ENCODE data around the gene IQSEC3.

Gene IQSEC3

GRCh38 chr12:144650-145284, 78.2 kb downstream of the IQSEC3 start:
- no peak for DNase-seq (ENCODE audit: low read depth)
- H3K4me3 ChIP-seq (ENCODE audit: low read length), result no peak overlapping the region
- no peak for TF ChIP-seq CTCF (conservative IDR thresholded peaks at IDR 0.05; ENCODE audit: low read depth, low read length)

- no peak overlapping the region for H3K4me3 ChIP-seq (ENCODE audit: low read length)
- no peak for DNase-seq (ENCODE audit: low read depth)
- TF ChIP-seq CTCF (conservative IDR thresholded peaks at IDR 0.05; ENCODE audit: low read depth, low read length), result no peak
These were observed 78.9 kb downstream of the IQSEC3 start for GRCh38 chr12:145369-145960.

GRCh38 chr12:147242-147641, 80.7 kb downstream of the IQSEC3 start:
- TF ChIP-seq CTCF (conservative IDR thresholded peaks at IDR 0.05; ENCODE audit: low read depth, low read length), result no peak
- DNase-seq (ENCODE audit: low read depth), result no peak
- H3K4me3 ChIP-seq (ENCODE audit: low read length), result no peak overlapping the region

- no peak for DNase-seq (ENCODE audit: low read depth)
- no peak for TF ChIP-seq CTCF (conservative IDR thresholded peaks at IDR 0.05; ENCODE audit: low read depth, low read length)
- H3K4me3 ChIP-seq (ENCODE audit: low read length), result no peak overlapping the region
These were observed 82.3 kb downstream of the IQSEC3 start for GRCh38 chr12:148676-149416.

- no peak for TF ChIP-seq CTCF (conservative IDR thresholded peaks at IDR 0.05; ENCODE audit: low read depth, low read length)
- H3K4me3 ChIP-seq (ENCODE audit: low read length), result no peak overlapping the region
These were observed 85.0 kb downstream of the IQSEC3 start for GRCh38 chr12:151579-151978.

GRCh38 chr12:152440-152839, 85.9 kb downstream of the IQSEC3 start:
- DNase-seq (ENCODE audit: low read depth), result no peak
- no peak for TF ChIP-seq CTCF (conservative IDR thresholded peaks at IDR 0.05; ENCODE audit: low read depth, low read length)
- H3K4me3 ChIP-seq (ENCODE audit: low read length), result no peak overlapping the region

More at GRCh38 chr12:151579-151978, 85.0 kb downstream of the IQSEC3 start:
- DNase-seq (ENCODE audit: low read depth), result no peak

Measured in retinal pigment epithelial cell (primary cell).